Superior temporal gyrus (tissue), 1 donor: Measurements from ENCODE around the gene GET4.
"Not testable (repeated sequence)": the region's sequence is repeated elsewhere in the genome, so short reads cannot be mapped to it uniquely, and the experiment has no call there.

Source experiments
- DNase-seq: peaks from one replicate; pipeline ENCODE4 v3.0.0-alpha.2; 2016; ENCODE audit errors: extremely low spot score

The GET4 gene

GRCh38 chr7:845091-845490, 31.3 kb upstream of the GET4 start:
- DNase-seq = peak; percentile 13

GRCh38 chr7:845731-846130, 30.6 kb upstream of the GET4 start:
- DNase-seq = no peak

- DNase-seq = not testable (repeated sequence)
These were observed 29.2 kb upstream of the GET4 start for GRCh38 chr7:846958-847650.

GRCh38 chr7:847728-848127, 28.6 kb upstream of the GET4 start:
- DNase-seq = not testable (repeated sequence)

GRCh38 chr7:849145-849544, 27.2 kb upstream of the GET4 start:
- DNase-seq = no peak

- DNase-seq = no peak
These were observed 26.6 kb upstream of the GET4 start for GRCh38 chr7:849781-850180.

GRCh38 chr7:851204-851603, 25.1 kb upstream of the GET4 start:
- DNase-seq = no peak

GRCh38 chr7:853366-854117, 22.8 kb upstream of the GET4 start:
- no peak for DNase-seq

- DNase-seq = no peak
These were observed 22.1 kb upstream of the GET4 start for GRCh38 chr7:854118-854775.

GRCh38 chr7:855686-856369, 20.5 kb upstream of the GET4 start:
- no peak for DNase-seq

GRCh38 chr7:856444-857095, 19.8 kb upstream of the GET4 start:
- no peak for DNase-seq

- DNase-seq = no peak
These were observed 18.7 kb upstream of the GET4 start for GRCh38 chr7:857661-858060.

GRCh38 chr7:859359-860030, 16.9 kb upstream of the GET4 start:
- no peak for DNase-seq

- DNase-seq = no peak
These were observed 16.2 kb upstream of the GET4 start for GRCh38 chr7:860149-860548.

- no peak for DNase-seq
These were observed 15.1 kb upstream of the GET4 start for GRCh38 chr7:861222-861621.

GRCh38 chr7:862157-862556, 14.2 kb upstream of the GET4 start:
- DNase-seq = no peak

GRCh38 chr7:863106-863505, 13.2 kb upstream of the GET4 start:
- DNase-seq = no peak

- DNase-seq = no peak
These were observed 10.4 kb upstream of the GET4 start for GRCh38 chr7:865921-866320.

GRCh38 chr7:867001-867405, 9.4 kb upstream of the GET4 start:
- no peak for DNase-seq

- DNase-seq = no peak
These were observed 8.8 kb upstream of the GET4 start for GRCh38 chr7:867406-868188.

- DNase-seq = no peak
These were observed 8.2 kb upstream of the GET4 start for GRCh38 chr7:868189-868486.
